HG03558 (cell line): Measurements from ENCODE around the gene INHBA.

ENCODE experiments used
- ATAC-seq: cut with Tn5 transposase; IDR thresholded peaks from one replicate; pipeline ENCODE4 v1.9.1; 2021; ENCODE audit warnings: moderate number of reproducible peaks; ENCODE audit not compliant: unreplicated experiment; ENCODE audit errors: extremely low read depth

The INHBA gene

DNA sequence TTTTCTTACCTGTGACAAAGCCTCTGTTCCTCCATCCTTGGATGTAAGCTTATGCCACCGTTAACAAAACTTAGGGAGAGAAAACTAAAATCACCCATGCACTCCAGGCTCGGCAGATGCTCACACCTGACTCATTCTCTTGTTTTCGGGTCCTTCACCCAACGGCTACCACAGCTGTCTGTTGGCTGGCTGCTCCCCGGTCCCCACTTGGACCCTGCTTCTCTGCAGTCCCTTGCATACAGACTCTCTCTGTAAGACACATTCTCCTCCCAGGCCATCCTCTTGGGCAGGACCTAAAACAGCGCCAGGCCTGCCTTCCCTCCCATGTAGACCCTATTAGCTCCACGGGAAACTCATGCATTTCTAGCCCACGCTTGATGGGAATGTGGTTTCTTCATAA lies 12.1 kb upstream of the INHBA start:
- ATAC-seq, result no peak

DNA sequence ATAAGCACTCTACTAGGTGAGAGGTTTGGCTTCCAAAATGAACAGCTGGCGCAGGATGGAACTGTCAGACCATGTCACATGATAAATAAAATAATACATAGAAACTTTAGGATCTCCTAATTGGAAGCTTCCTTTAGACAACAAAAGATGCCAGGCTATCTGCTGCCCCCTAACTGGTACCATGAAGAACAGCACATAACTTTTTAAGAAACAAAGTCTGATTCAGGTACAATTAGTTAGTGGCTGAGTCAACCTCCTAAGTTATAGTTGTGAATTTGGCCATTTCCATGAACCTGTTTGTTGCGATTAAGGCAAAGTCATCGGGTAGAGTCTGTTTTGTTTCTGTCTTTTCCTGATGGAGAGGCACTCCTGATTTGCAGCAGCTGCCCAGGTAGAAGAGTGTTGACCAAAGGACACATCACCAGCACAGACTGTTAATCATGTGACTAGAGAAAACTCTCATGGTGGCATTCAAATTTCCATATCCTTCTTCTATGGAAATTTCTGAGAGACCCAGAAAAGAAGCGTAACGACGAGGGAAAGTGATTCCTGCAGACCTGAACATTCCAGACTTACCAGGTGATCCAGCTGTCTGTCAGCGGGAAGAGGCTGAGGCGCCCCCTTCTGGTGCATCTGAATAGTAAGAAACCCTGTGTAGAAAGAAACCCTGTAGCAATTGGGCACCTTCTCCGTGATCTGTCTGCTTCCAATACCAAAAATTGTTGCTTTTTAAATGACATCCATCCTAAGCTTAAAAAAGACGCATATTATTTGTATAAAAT lies 8.6 kb upstream of the INHBA start:
- no peak for ATAC-seq

GRCh38 chr7:41710838-41711237 lies 7.9 kb upstream of the INHBA start:
- no peak for ATAC-seq

- ATAC-seq, result no peak
Observed at GRCh38 chr7:41709621-41710020, 6.7 kb upstream of the INHBA start.

- no peak for ATAC-seq
Observed at GRCh38 chr7:41708581-41709358, 5.9 kb upstream of the INHBA start.

DNA sequence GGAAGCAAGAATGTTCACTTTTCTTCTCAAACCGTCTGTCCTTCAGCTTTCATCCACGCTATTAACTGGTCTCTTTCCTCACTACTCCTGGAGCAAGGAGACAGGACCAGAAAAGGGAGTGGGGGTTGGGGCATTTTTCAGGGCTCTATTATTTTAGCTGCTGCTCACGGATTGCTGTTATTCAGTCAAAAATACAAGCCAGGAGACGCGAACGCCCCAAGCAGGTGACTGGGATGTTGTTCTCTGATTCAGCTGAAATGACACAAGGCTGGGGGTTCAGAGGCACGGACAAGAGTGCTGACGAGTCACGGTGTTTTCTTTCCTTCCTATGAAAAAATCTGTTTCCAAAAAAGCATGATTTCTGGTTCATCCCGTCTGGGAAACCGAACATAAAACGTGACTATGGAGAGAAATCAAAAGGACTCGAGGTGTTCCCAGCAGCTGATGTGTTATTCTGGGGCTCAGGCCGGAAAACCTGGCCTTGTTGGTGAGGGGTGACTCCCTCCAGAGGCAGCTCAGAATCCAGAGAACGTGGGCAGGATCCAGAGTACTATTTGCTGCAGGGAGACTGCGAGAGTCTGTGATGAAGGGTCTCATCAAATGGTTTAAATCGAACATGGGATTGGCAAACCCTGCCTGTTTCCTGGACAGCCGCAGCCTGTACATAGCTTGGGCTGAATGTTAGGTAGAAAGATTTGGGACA lies 3.5 kb upstream of the INHBA start:
- no peak for ATAC-seq

DNA sequence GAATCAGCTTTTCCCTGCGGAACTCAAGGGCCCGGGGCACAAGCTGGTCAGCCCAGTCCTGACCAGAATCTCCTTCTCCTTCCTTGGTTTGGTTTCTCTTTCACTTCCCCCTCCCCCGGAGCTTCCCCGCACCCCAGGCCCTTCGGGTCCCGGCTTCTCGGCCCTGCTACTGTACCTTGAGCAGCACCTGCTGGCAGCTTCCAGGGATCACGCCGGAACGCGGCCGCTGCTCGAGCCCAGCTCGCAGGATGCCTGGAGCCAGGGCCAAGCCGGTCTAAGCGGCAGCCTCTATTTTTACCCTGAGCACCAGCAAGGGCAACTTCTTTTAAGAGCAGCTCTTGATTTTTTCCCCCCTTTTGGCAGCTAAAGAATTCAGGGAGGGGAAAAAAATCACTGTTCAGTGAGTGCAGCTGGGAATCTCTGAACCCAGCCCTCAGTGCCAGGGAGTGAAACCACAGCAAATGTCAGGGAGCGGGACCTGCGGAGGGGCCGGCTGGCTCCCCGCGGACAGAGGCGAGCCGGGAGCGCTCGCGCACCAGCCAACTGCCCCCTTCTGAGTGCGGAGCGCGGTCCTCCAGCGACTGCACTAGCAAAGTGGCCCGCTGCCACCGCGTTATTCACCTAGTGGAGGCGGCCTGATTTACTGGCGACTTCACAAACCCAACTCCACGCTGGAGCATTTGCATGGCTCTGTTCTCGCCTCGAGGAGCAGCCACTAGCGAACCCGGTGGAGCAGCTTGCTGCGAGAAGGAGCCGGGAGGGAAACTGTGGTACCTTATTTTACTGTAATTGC lies 2.4 kb upstream of the INHBA start:
- peak; percentile 90 for ATAC-seq

GRCh38 chr7:41701068-41701941 lies 1.6 kb downstream of the INHBA start:
- no peak for ATAC-seq

GRCh38 chr7:41700044-41700471 lies 2.8 kb downstream of the INHBA start:
- ATAC-seq, result no peak

DNA sequence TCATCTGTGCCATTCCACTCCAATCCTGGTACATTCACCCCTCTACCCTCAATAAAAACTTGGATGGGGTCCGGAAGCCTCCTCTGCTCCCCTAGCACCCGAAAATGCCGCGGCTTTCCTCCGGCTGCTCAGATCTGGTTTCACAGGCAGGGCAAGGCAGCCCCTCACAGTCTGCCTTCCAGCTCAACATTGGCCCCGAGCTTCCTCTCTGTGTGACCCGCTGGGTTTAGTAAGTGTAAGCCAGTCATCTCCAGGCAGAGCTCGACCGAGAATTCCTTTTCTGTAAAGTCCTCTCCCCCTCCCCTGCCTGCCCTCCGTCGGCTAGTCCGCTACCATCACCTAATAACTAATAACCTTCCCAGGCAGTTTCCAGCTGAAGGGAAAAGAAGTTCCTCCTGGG lies 3.4 kb downstream of the INHBA start:
- no peak for ATAC-seq

- ATAC-seq, result no peak
Observed at GRCh38 chr7:41698726-41699125, 4.2 kb downstream of the INHBA start.

DNA sequence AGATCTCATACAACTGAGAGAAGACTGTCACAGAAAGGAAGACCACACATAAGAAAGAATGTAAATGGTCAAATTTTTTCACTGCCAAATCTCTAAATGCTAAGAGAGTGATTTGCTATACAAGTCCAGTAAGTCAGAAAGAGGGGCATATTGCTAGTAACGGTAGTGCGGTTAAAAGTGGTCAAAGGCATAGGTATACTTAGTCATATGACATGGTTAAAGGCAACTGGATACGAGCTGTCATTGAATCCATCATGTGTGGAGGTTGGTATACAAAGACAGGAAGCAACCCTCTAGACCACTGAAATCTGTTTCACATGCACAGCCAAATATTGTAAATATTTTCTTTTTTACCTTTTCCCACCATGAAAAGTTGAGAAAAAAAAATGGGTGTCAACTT lies 4.8 kb downstream of the INHBA start:
- ATAC-seq, result no peak

DNA sequence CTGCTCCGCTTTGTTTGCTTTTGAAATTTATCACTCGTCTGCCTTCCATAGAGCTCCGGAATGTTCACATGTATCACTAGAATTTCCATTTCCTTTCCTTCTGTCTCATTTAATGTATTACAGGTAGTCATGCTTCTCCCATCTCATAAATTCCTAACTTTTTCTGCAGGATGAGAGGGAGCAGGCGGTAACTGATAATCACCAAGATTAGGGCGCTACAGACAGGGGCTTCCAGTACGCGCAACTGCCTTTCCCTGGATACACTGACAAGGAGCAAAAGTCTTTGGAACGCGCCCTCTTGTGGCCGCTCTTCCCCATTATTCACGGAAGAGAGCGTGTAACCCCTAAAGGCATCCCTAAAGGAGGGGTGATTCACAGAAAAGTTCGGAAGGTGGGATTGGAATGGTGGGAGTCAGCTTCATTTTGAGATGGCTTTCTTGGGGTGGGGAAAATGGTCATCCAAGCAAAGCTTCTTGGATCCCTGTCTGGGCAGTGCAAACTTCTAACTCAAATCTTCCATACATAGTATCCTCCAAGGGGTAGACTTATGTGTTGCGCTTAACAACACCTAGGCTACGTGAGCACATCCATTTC lies 6.5 kb downstream of the INHBA start:
- ATAC-seq, result no peak

- ATAC-seq, result no peak
Observed at GRCh38 chr7:41695661-41696322, 7.1 kb downstream of the INHBA start.

DNA sequence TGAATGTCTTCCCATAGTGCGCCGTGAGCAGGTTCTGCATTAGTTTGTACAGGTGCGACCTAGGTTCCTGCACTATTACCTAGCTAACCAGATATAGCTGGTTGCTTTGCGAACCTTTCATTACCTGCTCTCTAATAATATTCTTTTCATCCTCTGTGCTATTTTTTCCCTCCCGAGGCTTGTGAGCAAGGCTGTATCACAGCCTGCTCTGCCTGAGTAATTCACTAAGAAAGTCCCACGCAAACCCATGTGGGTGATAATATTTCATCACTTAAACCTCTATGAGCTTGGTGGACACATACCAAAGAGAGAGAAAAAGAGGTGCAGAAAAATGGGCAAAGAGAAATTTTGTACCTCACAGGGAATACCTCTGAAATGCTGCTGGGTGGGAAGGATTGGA lies 8.4 kb downstream of the INHBA start:
- ATAC-seq, result no peak

GRCh38 chr7:41693150-41693997 lies 9.5 kb downstream of the INHBA start:
- ATAC-seq, result no peak

DNA sequence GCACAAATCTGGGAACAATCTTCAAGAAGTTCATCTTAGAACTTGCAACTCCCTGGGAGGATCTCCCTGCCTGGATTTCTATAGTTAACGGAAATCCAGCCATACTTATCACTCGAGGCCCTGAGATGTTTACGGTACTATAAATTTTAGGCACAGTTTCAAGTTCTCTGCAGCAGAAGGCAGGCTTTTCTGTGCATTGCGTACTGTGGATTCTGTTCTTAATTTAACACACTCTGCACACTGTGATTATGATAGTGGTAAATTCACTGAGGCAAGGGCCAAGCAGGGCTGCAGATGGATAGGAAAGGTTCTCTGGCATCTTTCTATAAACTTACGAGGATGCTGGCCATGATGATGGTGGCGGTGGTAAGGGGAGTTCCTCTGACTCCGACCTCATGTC lies 10.6 kb downstream of the INHBA start:
- ATAC-seq, result no peak
